H1 (cell line): ENCODE results near the gene MOB4.

Experiments used
- EGR1 ChIP-seq: IDR thresholded peaks from 2 replicates; pipeline ENCODE4 v1.6.1; 2011; ENCODE audit warnings: low read depth, low read length, borderline replicate concordance
- EP300 ChIP-seq, 2 experiments: IDR thresholded peaks; 1 replicate in 1 of 2; 2 replicates in 1 of 2; pipeline ENCODE4 v1.6.1; 2011 to 2012; ENCODE audit warnings: low read depth in 2 of 2, low read length in 2 of 2, mild to moderate bottlenecking in 2 of 2, borderline replicate concordance in 1 of 2, inconsistent platforms in 1 of 2, moderate library complexity in 1 of 2
- EZH2 ChIP-seq: fragments of 200-600 bp; sonication (generic); IDR thresholded peaks from 2 replicates; pipeline ENCODE4 v1.7.1; 2012; ENCODE audit warnings: low read depth, mild to moderate bottlenecking, moderate library complexity, low read length, inconsistent platforms; ENCODE audit not compliant: severe bottlenecking
- NRF1 ChIP-seq: IDR thresholded peaks from 2 replicates; pipeline ENCODE4 v1.6.1; 2011; ENCODE audit warnings: mild to moderate bottlenecking, low read depth, low read length, improper control_type of control experiment
- POLR2A ChIP-seq, 2 experiments: IDR thresholded peaks; 1 replicate in 1 of 2; 2 replicates in 1 of 2; pipeline ENCODE4 v1.6.1; 2011; ENCODE audit warnings: low read depth in 2 of 2, low read length in 2 of 2, mild to moderate bottlenecking in 2 of 2; ENCODE audit errors: control extremely low read depth in 1 of 2
- RAD21 ChIP-seq, 2 experiments: IDR thresholded peaks in 1 of 2; conservative IDR thresholded peaks in 1 of 2; 2 replicates each; pipeline ENCODE4 v1.6.1; 2011; ENCODE audit warnings: low read depth in 2 of 2, low read length in 2 of 2, improper control_type of control experiment in 1 of 2, inconsistent platforms in 1 of 2, mild to moderate bottlenecking in 1 of 2, moderate library complexity in 1 of 2
- RFX5 ChIP-seq: IDR thresholded peaks from 2 replicates; pipeline ENCODE4 v1.6.1; 2011; ENCODE audit warnings: low read depth, low read length, improper control_type of control experiment, borderline replicate concordance
- SIN3A ChIP-seq, 2 experiments: IDR thresholded peaks in 1 of 2; conservative IDR thresholded peaks in 1 of 2; 2 replicates each; pipeline ENCODE4 v1.6.1; 2011 to 2012; ENCODE audit warnings: low read length in 2 of 2, improper control_type of control experiment in 1 of 2, low read depth in 1 of 2, mild to moderate bottlenecking in 1 of 2
- SIRT6 ChIP-seq: IDR thresholded peaks from one replicate; pipeline ENCODE4 v1.7.1; 2012; ENCODE audit warnings: low read length, inconsistent platforms
- TF ChIP-seq, protein P1 (sequence below), 3 experiments: IDR thresholded peaks; 1 replicate in 2 of 3; 2 replicates in 1 of 3; pipeline versions ENCODE4 v1.5.1 to v1.6.1; 2011; ENCODE audit warnings: low read length in 3 of 3, mild to moderate bottlenecking in 3 of 3, inconsistent platforms in 2 of 3, low read depth in 1 of 3, moderate library complexity in 1 of 3; ENCODE audit not compliant: insufficient read depth in 1 of 3; ENCODE audit errors: control extremely low read depth in 1 of 3
- TF ChIP-seq, protein P2 (sequence below): IDR thresholded peaks from 2 replicates; pipeline ENCODE4 v1.6.1; 2012; ENCODE audit warnings: inconsistent platforms

DNA sequence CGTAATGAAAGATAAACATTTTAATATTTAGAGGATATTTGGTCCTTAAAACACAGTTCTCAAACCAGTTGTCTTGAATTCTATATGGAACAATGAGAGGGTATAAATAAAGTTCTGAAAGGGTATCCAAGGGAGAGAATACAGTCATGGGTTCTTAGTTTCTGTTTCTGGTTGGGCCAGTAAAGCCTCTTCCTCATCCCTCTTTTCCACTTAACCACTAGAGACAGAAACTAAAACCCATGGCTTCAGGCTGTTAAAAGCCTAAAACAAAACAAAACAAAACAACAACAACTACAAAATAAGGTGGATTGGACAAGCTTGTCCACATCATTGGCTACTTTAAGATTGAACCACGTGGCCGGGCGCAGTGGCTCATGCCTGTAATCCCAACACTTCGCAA, 43.7 kb upstream of the MOB4 start:
- TF ChIP-seq, protein P1, sequence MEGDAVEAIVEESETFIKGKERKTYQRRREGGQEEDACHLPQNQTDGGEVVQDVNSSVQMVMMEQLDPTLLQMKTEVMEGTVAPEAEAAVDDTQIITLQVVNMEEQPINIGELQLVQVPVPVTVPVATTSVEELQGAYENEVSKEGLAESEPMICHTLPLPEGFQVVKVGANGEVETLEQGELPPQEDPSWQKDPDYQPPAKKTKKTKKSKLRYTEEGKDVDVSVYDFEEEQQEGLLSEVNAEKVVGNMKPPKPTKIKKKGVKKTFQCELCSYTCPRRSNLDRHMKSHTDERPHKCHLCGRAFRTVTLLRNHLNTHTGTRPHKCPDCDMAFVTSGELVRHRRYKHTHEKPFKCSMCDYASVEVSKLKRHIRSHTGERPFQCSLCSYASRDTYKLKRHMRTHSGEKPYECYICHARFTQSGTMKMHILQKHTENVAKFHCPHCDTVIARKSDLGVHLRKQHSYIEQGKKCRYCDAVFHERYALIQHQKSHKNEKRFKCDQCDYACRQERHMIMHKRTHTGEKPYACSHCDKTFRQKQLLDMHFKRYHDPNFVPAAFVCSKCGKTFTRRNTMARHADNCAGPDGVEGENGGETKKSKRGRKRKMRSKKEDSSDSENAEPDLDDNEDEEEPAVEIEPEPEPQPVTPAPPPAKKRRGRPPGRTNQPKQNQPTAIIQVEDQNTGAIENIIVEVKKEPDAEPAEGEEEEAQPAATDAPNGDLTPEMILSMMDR (IDR thresholded peaks at IDR 0.05; ENCODE audit: control extremely low read depth in 1 of 3, insufficient read depth in 1 of 3, low read depth in 1 of 3, low read length in 3 of 3): no peak
- TF ChIP-seq, protein P2, sequence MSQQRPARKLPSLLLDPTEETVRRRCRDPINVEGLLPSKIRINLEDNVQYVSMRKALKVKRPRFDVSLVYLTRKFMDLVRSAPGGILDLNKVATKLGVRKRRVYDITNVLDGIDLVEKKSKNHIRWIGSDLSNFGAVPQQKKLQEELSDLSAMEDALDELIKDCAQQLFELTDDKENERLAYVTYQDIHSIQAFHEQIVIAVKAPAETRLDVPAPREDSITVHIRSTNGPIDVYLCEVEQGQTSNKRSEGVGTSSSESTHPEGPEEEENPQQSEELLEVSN: no peak
- TF ChIP-seq POLR2A (IDR thresholded peaks at IDR 0.05; ENCODE audit: control extremely low read depth in 1 of 2, low read depth in 2 of 2, low read length in 2 of 2) (no peak), NRF1 (no peak), SIN3A (conservative IDR thresholded peaks at IDR 0.05 in 1 of 2, IDR thresholded peaks at IDR 0.05 in 1 of 2; ENCODE audit: low read depth in 1 of 2, low read length in 2 of 2) (no peak), EP300 (IDR thresholded peaks at IDR 0.05; ENCODE audit: borderline replicate concordance in 1 of 2, low read depth in 2 of 2, low read length in 2 of 2) (no peak), RAD21 (IDR thresholded peaks at IDR 0.05 in 1 of 2, conservative IDR thresholded peaks at IDR 0.05 in 1 of 2; ENCODE audit: low read depth in 2 of 2, low read length in 2 of 2) (no peak), RFX5 (no peak), SIRT6 (no peak), EGR1 (no peak), EZH2 (no peak)
